Cardiac septum (tissue), 1 donor: ENCODE data around the gene FN1. TPM values are rescaled to one million over a fixed set of nuclear protein-coding genes. Genes with fewer than 3 reads are reported as not detected.

Experiments
- DNase-seq: peaks from one replicate; pipeline ENCODE4 v3.0.0-alpha.2; 2020; ENCODE audit warnings: low spot score
- intact Hi-C: fragments of 100-400 bp; cut with DNase I; formaldehyde crosslinking; loops from one replicate; pipeline ENCODE4 v1.14.0; 2022
- long read RNA-seq: library from polyadenylated mRNA; unstranded; transcript quantifications from one replicate; pipeline ENCODE4 v2.0.0, GENCODE V29; 2021
- total RNA-seq: library from RNA; stranded (reverse); fragmentation: NEBNext Ultra II Directional; extraction: Animal tissue kit (Norgen Biotek cat#: 25700); gene quantifications from one replicate; pipeline ENCODE4 v1.2.1, GENCODE V29; 2021
- donor health status: DM: no; HTN: no; CAD: no.

Gene FN1
- total RNA-seq: 339 TPM
- long read RNA-seq, full-length matches to known transcripts: 22 of 124 reads
- long read RNA-seq, partial matches to known transcripts: 90 of 124 reads
- long read RNA-seq, other reads (novel, unspliced or antisense): 12 of 124 reads

DNA sequence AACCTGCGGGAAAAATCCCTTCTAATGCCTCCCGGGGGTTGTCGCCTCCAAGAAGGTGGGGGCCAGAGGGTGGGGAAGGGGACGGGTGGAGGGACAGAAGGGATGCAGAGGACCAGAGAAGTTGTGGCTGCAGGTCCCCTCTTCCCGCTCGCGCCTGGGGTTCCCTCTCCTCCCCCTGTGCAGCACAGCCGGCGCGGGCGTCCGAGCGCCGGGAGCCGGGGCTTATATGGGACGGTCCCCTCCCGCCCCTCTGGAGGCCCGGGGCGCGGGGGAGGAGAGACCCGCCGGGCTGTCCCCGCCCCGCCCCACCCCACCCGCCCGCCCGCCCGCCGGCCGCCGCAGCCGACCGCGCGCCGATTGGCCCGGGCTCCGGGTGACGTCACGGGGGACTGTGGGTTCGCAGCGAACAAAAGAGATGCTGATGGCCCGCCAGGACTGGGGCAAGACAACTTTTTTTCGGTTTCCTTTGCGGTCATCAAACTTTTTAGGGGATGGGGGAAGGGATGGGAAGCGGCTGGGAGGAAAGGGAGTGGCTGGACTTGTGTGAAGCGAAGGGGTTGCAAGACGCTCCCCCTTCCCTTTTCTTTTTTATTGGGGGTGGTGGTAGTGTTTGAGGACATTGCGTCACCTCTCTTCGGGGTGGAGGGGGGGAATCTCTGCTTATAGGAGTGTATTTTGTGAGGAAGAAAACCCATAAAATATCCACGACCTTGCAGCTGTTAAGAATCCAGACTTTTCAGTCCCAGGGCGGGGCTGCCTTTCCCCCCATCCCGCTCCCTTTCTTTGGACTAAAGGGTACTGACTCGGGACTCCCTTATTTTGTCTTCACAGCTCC is at the start of gene FN1:
FN1 (minus strand) TSS at position 199 of the 835 bp plus-strand sequence. CDS start 266 bp downstream, outside the sequence.
- DNase-seq: peak; percentile 93
- intact Hi-C loops: no loop called here

DNA sequence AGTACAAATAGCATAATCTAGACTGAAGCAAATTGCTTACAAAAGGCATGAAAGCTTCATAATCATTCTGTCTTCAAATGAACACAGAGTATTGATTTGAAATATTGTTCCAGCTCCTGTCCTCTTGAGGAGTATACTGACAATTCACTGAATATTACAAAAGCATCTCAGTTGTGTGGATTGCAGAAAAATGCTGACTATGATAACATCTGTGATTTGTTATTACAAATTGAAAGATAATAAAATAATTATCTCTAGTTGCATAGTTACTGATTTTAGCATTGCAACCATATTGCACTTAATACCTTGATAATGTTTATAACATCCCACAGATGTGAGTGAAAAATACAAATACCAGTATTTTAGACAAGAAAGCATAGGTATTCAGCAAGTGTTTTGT is 49.2 kb upstream of the FN1 start:
- intact Hi-C loops: no loop called here
- DNase-seq: no peak

DNA sequence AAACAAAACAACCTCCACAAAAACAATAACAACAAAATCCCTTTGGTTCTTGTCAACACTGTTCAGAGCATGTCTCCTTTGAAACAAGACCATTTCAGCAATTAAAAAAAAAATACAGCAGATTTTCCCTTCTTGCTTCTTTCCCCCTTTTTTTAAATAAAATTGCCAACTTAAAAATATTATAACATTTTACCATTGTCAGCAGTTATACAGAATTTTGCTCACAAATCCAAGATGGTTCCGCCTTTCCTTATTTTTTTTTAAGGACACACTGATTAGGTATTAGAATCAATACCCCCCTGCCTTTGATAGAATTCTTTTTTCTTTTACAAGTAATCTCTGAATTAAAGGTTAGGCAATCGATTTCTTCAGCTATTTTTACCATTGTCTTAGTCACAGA is 48.7 kb upstream of the FN1 start:
- intact Hi-C loops: no loop called here
- DNase-seq: no peak

DNA sequence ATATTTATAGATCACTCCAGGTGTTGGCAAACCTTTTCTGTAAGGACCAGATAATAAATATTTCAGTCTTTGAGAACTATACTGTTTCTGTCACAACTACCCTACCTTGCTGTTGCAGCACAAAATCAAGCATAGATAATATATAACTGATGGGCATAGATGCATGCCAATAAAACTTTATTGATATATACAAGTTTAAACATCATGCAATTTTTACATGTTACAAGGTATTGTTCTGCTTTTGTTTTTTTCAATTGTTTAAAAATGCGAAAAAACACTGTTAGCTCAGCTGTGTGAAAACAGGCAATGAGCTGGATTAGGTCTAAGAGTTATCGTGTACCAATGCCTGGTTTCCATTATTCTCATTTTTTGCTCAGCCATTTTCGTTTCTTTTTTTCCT is 47.6 kb upstream of the FN1 start:
- intact Hi-C loops: no loop called here
- no peak for DNase-seq

DNA sequence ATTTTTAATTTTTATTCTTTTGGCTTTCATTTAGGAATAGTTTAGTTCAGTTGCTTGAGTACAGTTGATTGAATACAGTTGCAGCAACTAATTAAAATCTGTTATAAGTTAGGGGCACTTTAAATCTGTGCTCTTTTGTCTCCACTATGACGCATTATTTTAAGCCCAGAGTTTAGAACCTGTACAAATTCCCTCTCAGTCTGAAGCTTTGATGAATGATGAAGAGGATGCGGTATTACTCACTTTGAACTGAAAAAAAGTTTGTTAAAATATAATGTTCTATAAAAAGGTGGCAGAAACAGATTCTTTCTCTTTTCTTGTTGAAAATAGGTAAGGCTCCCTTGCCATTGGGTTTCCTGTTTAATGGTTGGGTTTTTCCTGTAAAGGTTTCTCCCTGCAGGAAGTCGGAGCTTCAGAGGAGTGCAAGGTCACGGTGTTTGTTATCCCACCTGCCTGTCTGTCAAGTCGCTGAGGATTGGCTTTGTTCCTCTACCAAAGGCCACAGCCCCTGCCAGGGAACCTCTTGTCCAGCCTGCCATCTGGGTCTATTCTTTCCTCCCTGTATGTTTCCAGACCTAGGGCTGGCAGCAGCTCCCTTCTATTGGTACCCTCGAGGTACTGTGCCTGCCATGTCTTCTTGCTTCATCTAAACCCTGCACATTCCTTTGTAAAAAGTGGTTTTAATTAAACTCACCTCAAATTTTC is 43.8 kb upstream of the FN1 start:
- intact Hi-C loops: no loop called here
- DNase-seq: no peak

DNA sequence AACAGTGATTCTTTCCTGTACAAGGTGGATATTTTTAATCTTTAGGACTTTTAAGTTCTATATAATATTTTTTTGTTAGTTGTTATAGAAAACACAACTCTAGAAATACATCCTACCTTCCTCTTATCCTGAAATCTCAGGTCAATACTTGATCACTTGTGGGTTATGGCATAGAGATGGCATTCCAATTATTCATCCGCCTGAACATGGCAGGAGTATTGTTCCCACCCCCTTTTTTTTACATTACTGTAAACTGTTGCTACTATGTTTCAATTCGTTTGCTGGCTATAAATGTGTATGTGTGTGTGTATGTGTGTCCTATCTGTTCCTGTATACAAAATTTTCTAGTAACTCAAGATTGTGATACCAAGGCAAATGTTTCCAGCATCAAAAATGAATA is 43.3 kb upstream of the FN1 start:
- intact Hi-C loops: no loop called here

DNA sequence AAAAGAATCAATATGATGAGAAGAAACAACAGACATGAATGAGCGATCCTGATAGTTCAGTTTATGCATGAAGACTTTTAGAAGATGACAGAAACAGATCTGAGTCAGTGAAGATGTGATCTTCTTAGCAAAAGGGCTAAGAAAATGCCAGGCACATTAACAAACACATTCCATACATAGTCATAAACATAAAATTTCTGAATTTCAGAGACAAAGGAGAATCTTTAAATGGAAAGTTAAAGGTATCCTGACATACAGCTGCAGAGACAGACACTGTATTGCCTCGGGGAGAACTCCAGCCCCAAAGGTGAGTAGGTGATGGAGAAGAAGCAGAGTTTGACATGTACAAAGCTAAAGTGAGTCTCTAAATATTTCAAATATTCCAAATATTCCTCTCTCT is 40.6 kb upstream of the FN1 start:
- intact Hi-C loops: no loop called here
- no peak for DNase-seq

More for the DNA sequence above, 43.3 kb upstream of the FN1 start:
- DNase-seq: no peak

DNA sequence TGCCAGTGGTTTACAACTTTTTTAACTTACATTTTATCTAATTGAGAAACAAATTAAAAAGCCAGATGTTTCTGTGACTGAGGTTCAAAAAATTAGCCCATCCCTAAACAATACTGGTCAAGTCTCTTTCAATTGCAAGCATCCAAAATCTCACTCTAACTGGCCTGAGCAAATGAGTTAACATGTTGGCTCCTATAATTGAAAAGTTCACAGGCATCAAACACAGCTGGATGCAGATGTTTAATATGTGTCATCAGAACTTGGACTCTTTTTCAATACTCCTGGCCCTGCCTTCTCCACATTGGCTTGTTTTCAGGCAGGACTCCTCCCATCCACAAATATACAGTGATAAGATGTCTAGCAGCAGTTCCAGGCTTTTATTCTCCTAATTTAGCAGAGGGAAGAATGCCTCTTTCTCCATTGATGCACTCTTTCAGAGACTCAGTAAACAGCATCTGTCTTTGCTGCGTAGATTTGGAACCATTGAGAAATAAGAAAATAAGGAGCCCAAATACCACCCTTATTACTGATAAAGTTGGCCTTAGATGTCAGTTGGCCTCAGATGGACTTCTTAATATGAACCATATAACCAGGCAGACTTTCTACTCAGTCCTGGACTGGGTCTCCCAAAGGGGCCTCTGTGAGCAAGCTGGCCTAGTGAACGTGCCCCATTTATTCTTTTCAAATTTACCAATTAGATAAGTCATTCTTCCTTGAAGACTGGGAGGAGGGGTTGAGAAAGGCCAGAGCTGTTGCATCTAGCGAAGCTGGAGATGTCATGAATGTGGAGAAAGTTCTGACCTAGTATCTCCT is 30.4 kb upstream of the FN1 start:
- no peak for DNase-seq
- intact Hi-C loops: loop anchor here (10.0 kb wide), 2 partner anchors 138 to 248 kb away; no protein-coding TSS in a partner anchor

DNA sequence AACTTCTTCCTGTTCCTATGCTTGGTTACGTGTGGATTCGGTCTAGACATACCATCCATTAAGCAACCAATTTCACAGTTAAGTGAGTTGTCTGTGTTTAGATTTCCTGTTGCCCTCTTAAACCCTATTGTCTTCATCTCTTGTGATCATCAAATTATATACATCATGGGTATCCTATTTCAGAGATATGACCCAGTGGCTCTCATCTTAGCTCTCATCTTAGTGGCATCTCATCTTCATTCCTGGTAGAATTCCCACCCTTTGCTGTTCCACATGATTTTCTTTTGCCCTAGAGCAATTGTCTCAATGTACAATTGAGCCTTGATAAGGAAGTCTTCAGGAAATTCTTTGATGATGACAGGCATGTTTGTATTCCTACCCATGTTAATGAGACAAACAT is 29.4 kb upstream of the FN1 start:
- intact Hi-C loops: loop anchor here (10.0 kb wide), 2 partner anchors 140 to 250 kb away; no protein-coding TSS in a partner anchor
- DNase-seq: no peak

DNA sequence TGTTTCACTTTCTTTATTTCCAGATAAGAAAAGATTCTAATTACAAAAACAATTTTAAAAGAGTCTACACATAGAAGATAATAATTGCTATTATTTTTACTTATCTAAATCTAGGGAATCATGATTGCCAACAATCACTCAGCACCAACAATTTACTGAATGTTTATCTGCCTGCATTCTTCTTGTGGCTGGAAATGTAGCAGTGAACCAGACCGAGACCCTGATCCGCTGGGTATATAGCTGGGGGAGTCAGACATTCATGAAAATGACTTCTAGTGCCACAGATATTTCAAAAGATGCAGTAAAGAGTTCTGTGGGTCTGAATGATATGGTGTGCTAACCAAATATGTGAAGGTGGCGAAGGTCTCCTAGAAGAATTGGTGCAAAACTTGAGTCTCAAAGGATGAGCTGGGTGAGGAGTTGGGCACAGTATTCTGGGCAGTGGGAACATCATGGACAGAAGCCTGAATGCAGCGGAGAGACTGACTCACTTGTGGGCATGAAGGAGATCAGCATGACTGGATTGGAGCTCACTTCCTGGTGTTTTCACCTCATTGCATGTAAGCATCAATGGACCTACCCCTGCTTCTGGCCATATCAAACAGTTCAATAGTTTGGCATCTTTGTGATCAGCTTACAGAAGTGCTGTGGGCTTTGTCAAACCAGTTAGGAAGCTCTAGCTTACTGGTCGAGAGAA is 26.1 kb upstream of the FN1 start:
- intact Hi-C loops: loop anchor here (5.0 to 10.0 kb wide), 3 partner anchors 143 to 380 kb away; no protein-coding TSS in a partner anchor
- DNase-seq: no peak

DNA sequence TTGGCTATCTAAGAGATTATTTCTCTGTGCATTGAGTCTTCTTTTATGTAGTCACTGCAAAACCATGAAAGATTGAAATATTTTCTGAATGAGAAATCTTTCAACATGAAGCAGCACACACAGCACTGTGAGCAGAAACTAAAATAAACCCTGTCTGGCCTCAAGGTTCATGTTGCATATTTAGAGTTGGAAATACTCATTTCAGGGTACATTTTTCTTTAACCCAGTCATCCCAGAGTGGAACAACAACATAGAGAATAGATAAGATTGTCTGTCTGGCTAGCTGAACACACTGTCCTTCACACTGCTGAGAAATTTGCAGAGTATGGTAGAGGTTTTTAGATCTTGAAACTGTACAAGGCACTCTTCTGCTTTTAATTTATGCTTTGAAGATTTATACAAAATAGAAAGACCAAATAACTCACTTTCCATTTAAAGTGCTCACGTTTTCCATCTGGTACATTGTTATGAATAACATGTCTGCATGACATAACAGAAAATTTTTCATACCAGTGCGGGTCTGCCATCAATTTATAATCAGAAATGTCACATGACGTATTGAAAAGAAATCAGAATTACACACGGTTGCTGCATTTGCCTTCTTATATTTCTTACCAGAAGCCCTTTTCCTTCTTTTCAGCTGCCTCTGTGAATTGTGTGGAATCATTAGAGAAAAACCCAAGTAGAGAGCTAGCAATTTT is 25.0 kb upstream of the FN1 start:
- no peak for DNase-seq
- intact Hi-C loops: loop anchor here (5.0 to 10.0 kb wide), 3 partner anchors 144 to 381 kb away; no protein-coding TSS in a partner anchor

DNA sequence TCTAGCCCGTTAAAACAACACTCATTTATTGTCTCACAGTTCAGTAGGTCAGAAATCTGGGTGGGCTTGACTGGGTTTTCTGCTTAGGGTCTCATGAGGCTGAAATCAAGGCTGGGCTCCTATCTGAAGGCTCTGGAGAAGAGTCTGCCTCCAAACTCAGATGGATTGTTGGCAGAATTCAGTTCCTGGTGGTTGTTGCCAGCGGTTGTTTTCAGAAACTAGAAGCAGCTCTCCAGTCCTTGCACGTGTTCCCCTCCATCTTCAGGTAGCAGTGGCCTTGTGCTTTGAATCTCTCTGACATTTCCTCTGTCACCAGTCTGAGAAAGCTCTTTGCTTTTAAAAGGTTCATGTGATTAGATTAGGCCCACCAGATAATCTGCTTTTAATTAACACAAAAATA is 20.1 kb upstream of the FN1 start:
- intact Hi-C loops: loop anchor here (5.0 kb wide), 2 partner anchors 371 to 461 kb away; no protein-coding TSS in a partner anchor
- DNase-seq: no peak

DNA sequence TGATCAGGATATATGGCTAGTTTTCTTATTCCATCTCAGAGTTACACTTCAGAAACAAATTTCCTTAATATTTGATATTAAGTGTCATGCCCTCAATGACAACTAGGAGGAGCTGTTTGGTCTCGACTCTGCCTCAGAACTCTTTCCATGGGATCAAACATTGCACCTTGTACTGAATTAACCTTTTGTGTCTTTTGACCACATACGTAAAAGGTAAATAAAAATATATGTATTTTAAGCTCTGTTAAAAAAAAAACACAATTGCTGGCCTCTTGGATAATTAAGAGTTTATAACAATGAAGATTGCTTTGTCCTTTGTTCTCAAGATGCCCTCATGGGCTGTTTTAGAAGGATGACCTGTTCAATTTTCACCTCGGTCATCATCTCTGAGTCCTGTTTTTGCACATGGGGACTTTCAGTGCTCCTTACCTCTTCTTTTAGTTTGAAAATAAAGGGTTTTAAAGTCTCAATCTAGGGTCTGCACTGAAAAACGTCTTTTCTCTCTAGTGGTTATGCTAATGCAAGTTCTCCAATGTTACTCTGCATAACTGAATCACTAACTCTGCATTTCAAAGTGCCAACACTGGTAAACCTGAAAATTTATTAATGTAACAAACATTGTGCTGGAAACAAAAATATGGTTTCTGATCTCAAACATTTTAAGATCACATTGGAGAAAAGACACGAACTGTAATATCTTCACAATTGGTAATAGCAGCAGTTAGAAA is 18.8 kb upstream of the FN1 start:
- intact Hi-C loops: loop anchor here (5.0 kb wide), 2 partner anchors 373 to 463 kb away; no protein-coding TSS in a partner anchor
- DNase-seq: no peak

DNA sequence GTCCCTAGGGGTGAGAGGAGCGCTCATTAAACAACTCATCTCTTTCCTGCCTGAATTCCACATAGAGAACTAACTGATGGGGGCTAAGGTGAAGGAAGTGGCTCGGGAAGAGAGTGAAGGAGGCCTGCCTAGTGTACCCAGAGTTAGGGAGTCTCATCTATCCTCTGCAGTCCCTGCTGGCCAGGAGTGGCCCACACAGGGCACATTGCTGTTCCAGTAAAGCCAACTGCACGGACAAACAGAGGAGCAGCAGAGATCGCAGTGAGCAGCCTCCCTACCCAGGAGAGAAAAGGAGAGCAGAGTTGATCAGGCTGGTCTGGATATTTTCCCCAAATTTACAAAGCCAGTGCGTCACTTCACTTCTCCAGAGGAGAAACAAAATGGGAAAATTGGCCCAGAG is 16.9 kb upstream of the FN1 start:
- intact Hi-C loops: no loop called here
- no peak for DNase-seq

DNA sequence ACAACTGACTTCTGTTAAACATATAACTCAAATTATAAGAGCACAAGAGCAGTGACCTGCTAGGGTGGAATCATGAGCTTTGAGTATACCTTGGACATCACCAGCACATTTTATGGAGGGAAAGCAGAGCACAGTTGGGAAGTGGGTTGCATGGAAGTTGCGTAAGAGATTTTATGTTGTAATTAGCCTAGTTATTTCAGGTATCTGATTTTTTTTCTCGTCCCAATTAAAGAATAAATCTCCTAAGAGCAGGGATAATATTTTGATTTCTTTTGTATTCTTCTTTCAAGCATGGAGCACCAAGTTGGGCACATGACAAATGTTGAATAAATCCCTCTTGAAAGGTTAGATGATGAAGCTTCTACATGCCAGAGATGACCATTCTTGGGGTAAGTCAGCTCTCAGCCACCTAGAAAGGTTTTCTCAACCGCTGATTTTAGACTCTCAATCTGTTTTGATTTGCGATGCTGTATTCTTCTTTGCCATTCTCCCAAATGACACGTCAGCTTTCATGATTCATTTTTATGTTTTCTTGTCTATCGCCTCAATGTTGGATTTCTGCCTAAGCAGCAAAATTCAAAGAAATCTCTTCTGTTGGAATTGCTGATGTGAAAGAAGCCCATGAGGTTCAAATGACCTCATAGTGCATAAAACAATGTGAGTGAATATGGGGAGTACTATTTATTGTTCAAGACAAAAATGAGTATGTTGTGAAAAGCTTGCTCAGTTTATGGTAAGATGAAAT is 15.3 kb upstream of the FN1 start:
- no peak for DNase-seq
- intact Hi-C loops: no loop called here

DNA sequence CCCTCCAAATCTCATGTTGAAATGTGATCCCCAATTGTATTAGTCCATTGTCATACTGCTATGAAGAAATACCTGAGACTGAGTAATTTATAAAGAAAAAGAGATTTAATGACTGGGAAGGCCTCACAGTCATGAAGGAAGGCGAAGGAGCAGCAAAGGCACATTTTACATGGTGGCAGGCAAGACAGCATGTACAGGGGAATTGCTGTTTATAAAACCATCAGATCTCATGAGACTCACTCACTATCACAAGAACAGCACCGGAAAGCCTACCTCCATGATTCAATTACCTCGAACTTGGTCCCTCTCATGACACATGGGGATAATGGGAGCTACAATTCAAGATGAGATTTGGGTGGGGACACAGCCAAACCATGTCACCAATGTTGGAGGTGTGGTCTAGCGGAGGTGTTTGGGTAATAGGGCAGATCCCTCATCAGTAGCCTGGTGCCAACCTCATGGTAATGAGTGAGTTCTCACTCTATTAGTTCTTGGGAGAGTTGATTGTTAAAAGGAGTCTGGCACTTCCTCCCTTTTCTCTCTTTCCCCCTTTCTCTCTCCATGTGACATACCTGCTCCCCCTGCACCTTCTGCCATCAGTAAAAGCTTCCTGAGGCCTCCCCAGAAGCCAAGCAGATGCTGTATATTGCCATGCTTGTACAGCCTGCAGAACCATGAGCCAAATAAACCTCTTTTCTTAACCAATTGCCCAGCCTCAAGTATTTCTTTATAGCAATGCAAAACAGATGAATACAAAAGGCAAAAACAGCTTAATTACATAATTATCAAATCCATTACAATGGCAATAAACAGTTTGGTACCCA is 14.5 kb upstream of the FN1 start:
- intact Hi-C loops: no loop called here
- no peak for DNase-seq
